Esophagus muscularis mucosa (tissue), 3 donors: ENCODE results near the gene HINT1.

Experiments
- CTCF ChIP-seq, 3 experiments: fragments of 200-600 bp in 2 of 3; fragments of 450-650 bp in 1 of 3; sonication (generic) in 2 of 3; IDR thresholded peaks; one replicate each; pipeline ENCODE4 v1.5.1; 2017 to 2019; ENCODE audit warnings: antibody characterized with exemption in 3 of 3, mild to moderate bottlenecking in 2 of 3, moderate library complexity in 1 of 3
- POLR2A ChIP-seq: fragments of 450-650 bp; IDR thresholded peaks from one replicate; pipeline ENCODE4 v1.6.1; 2017; ENCODE audit warnings: antibody characterized with exemption, moderate library complexity, mild to moderate bottlenecking, low read depth

GRCh38 chr5:131193106-131193505, 28.1 kb upstream of the HINT1 start:
- TF ChIP-seq POLR2A (no peak), CTCF (IDR thresholded peaks at IDR 0.05) (no peak)
